ENCODE measurements around the gene DLG2. TPM values are rescaled to one million over a fixed set of nuclear protein-coding genes. Genes with fewer than 3 reads are reported as not detected.

DLG2 gene
- total and polyA plus RNA-seq, 2 of the 8 experiments (the other 6 are each of a cell fraction or from before 2014, with no cell fraction given), result 1.7 to 14.3 TPM

DNA sequence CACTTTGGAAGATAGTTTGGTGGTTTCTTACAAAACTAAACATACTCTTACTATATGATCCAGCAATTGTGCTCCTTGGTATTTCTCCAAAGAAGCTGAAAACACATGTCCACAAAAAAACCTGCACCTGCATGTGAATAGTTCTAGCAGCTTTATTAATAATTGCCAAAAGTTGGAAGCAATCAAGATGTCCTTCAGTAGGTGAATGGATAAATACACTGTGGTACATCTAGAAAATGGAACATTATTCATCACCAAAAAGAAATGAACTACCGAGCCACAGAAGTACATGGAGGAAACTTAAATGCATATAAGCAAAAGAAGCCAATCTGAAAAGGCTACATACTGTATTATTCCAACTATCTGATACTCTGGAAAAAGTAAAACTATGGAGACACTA is 1771.9 kb downstream of the DLG2 start:
- CTCF ChIA-PET (ENCODE audit: partially characterized antibody), result interaction anchor here (1.5 kb wide), 1 partner anchor 19 kb away, joined by 6 read pairs; no protein-coding TSS in a partner anchor
- no peak for TF ChIP-seq EGR1 (IDR thresholded peaks at IDR 0.05; ENCODE audit: borderline replicate concordance, low read depth, low read length)
- TF ChIP-seq SAP30 (IDR thresholded peaks at IDR 0.05; ENCODE audit: insufficient read depth, insufficient replicate concordance, low read length), result no peak
- TF ChIP-seq GTF2F1 (IDR thresholded peaks at IDR 0.05; ENCODE audit: borderline replicate concordance, low read depth, low read length), result no peak
- TF ChIP-seq CREB1 (IDR thresholded peaks at IDR 0.05), result no peak

More for the DNA sequence above, 1771.9 kb downstream of the DLG2 start:
- no peak overlapping the region for H2BK5ac ChIP-seq (ENCODE audit: low read depth, low read length)
- H3K4me3 ChIP-seq (ENCODE audit: extremely low read depth in 1 of 4, insufficient read depth in 2 of 4, low read depth in 3 of 4, low read length in 4 of 4), result no peak overlapping the region
- H3K4me1 ChIP-seq (replicated peaks in 1 of 4; ENCODE audit: control insufficient read depth in 3 of 4, insufficient read depth in 4 of 4, low read length in 3 of 4), result no peaks in the 10 kb centered on the region
- no peaks in the 10 kb centered on the region for H3K36me3 ChIP-seq (ENCODE audit: control insufficient read depth in 2 of 4, insufficient read depth in 4 of 4, low read length in 3 of 4)
- H3K56ac ChIP-seq (replicated peaks; ENCODE audit: insufficient read length, low read depth, low read length), result no peak overlapping the region
- FAIRE-seq, result no peak
- H3K14ac ChIP-seq (ENCODE audit: insufficient read length), result no peak overlapping the region
- H3K79me1 ChIP-seq (ENCODE audit: low read depth, low read length), result no peaks in the 10 kb centered on the region
- no peak overlapping the region for H3K18ac ChIP-seq (ENCODE audit: extremely low read depth, low read length)
- no peak overlapping the region for H3K23ac ChIP-seq (ENCODE audit: insufficient read length)
- H3K4ac ChIP-seq (replicated peaks; ENCODE audit: insufficient read length, low read depth, low read length), result no peak overlapping the region
- no peaks in the 10 kb centered on the region for H3K79me2 ChIP-seq (ENCODE audit: control insufficient read depth in 1 of 2, insufficient read depth in 2 of 2, low read length in 2 of 2)
- H3K27ac ChIP-seq (ENCODE audit: low read depth, low read length), result no peak overlapping the region
- H4K91ac ChIP-seq (replicated peaks; ENCODE audit: insufficient read length, low read length), result no peak overlapping the region
- no peak overlapping the region for H4K8ac ChIP-seq (ENCODE audit: extremely low read depth, insufficient read depth, low read length)
- peaks cover 3 to 6% of the 10 kb centered on the region in 2 experiments; a peak in 2 of 4 replicates for H3K9me3 ChIP-seq (ENCODE audit: insufficient read depth in 2 of 2, low read depth in 1 of 2, low read length in 1 of 2)
- H2BK20ac ChIP-seq (ENCODE audit: low read length), result no peak overlapping the region
- no peaks in the 10 kb centered on the region for H3K27me3 ChIP-seq (replicated peaks in 1 of 4; ENCODE audit: control insufficient read depth in 3 of 4, extremely low read depth in 1 of 4, insufficient read depth in 3 of 4, low read length in 3 of 4)
- WGBS, 2 experiments (ENCODE audit: extremely low coverage in 1 of 2, insufficient coverage in 1 of 2, insufficient read length in 1 of 2, insufficient replicate concordance in 2 of 2, low coverage in 1 of 2, low lambda C conversion rate in 2 of 2, missing lambda C conversion rate in 1 of 2), result 90% methylated on average over 1 of the region's 1 CpG; no CpG with 5 or more reads in 1 of the 2 experiments
- H3K4me2 ChIP-seq (ENCODE audit: insufficient read depth in 1 of 2, low read depth in 2 of 2, low read length in 2 of 2), result no peak overlapping the region
- H3K23me2 ChIP-seq (ENCODE audit: low read depth, low read length), result no peaks in the 10 kb centered on the region
- DNase-seq (ENCODE audit: low read depth in 1 of 2, low spot score in 2 of 2), result no peak
- no peak overlapping the region for H2AK5ac ChIP-seq (ENCODE audit: low read depth, low read length)
- H2BK15ac ChIP-seq (ENCODE audit: low read length), result no peak overlapping the region
- H3K9ac ChIP-seq (replicated peaks in 1 of 4; ENCODE audit: extremely low read depth in 1 of 4, low read depth in 3 of 4, low read length in 3 of 4), result no peak overlapping the region
- H2BK120ac ChIP-seq (replicated peaks; ENCODE audit: low read depth, low read length), result no peak overlapping the region
- POLR2A ChIA-PET (ENCODE audit: partially characterized antibody), result no interaction called here
- no peak overlapping the region for H2BK12ac ChIP-seq (ENCODE audit: low read depth, low read length)
- no peaks in the 10 kb centered on the region for H4K20me1 ChIP-seq (replicated peaks in 1 of 2; ENCODE audit: control insufficient read depth in 1 of 2, insufficient read depth in 2 of 2, low read length in 2 of 2)
- no peak overlapping the region for H2AFZ ChIP-seq (ENCODE audit: low read length)
- no peak overlapping the region for H4K5ac ChIP-seq (ENCODE audit: insufficient read length, low read depth, low read length)
